Measurements from ENCODE around the gene KIAA0753. TPM values are rescaled to one million over a fixed set of nuclear protein-coding genes. Genes with fewer than 3 reads are reported as not detected.

KIAA0753 gene
- 5.5 and 8.5 TPM in 2 replicates for total RNA-seq

GRCh38 chr17:6640536-6641246 lies at the start of gene KIAA0753, which contains the start of gene TXNDC17:
KIAA0753 (minus strand) TSS chr17:6640711; CDS start chr17:6635103, 5,608 bp downstream.
TXNDC17 (plus strand) TSS chr17:6641060; CDS start chr17:6641083, 23 bp downstream.

GRCh38 chr17:6651354-6651918 lies 10.9 kb upstream of the KIAA0753 start, which contains the start of the genes C17orf100 and MED31:
C17orf100 (plus strand) TSS chr17:6651762; CDS start chr17:6651914, 152 bp downstream.
MED31 (minus strand) TSS chr17:6651605; CDS start chr17:6651528, 77 bp downstream.

GRCh38 chr17:6556121-6557039 lies 84.1 kb downstream of the KIAA0753 start, which contains the start of gene PITPNM3:
PITPNM3 (minus strand) TSS chr17:6556555; CDS start chr17:6556406, 149 bp downstream.

Other genes starting within 250 kb of the KIAA0753 start
- gene AIPL1, start 205.6 kb downstream of the KIAA0753 start, total RNA-seq = not detected in 2 replicates
- 26.0 and 31.2 TPM in 2 replicates for gene PIMREG, start 196.3 kb downstream of the KIAA0753 start, total RNA-seq
- 0.15 and 0.32 TPM in 2 replicates for gene PITPNM3, start 84.2 kb downstream of the KIAA0753 start, total RNA-seq
- gene TXNDC17, start 349 bp upstream of the KIAA0753 start, total RNA-seq = 138 and 237 TPM in 2 replicates
- gene MED31, start 10.9 kb upstream of the KIAA0753 start, total RNA-seq = 16.4 and 17.5 TPM in 2 replicates
- gene C17orf100, start 11.1 kb upstream of the KIAA0753 start, total RNA-seq = under 0.01 and 0.15 TPM in 2 replicates
- gene SLC13A5, start 72.7 kb upstream of the KIAA0753 start, total RNA-seq = not detected in 2 replicates
- 12.3 and 129 TPM in 2 replicates for gene XAF1, start 115.3 kb upstream of the KIAA0753 start, total RNA-seq
- gene FBXO39, start 135.5 kb upstream of the KIAA0753 start, total RNA-seq = 0.61 and 3.2 TPM in 2 replicates
- not detected in 2 replicates for gene TEKT1, start 191.0 kb upstream of the KIAA0753 start, total RNA-seq